H1 (cell line): ENCODE measurements around the gene WDR12. TPM values are rescaled to one million over a fixed set of nuclear protein-coding genes. Genes with fewer than 3 reads are reported as not detected.

ENCODE experiments used
- ASH2L ChIP-seq: fragments of 200-600, 300-600 bp; sonication (generic); IDR thresholded peaks from one replicate; pipeline ENCODE4 v1.7.1; 2017; ENCODE audit warnings: low read length
- ATF2 ChIP-seq: IDR thresholded peaks from 2 replicates; pipeline ENCODE4 v1.6.1; 2012; ENCODE audit warnings: low read length, inconsistent platforms
- BCL11A ChIP-seq, 2 experiments: IDR thresholded peaks; one replicate each; pipeline ENCODE4 v1.6.1; 2011; ENCODE audit warnings: low read depth in 2 of 2, low read length in 2 of 2, mild to moderate bottlenecking in 2 of 2
- CHD1 ChIP-seq: IDR thresholded peaks from 2 replicates; pipeline ENCODE4 v1.6.1; 2012; ENCODE audit warnings: low read depth, low read length, improper control_type of control experiment
- CREB1 ChIP-seq: IDR thresholded peaks from 2 replicates; pipeline ENCODE4 v1.6.1; 2012; ENCODE audit warnings: inconsistent platforms
- E2F6 ChIP-seq: IDR thresholded peaks from 2 replicates; pipeline ENCODE4 v1.6.1; 2012; ENCODE audit warnings: inconsistent platforms
- EZH2 ChIP-seq: fragments of 200-600 bp; sonication (generic); IDR thresholded peaks from 2 replicates; pipeline ENCODE4 v1.7.1; 2012; ENCODE audit warnings: low read depth, mild to moderate bottlenecking, moderate library complexity, low read length, inconsistent platforms; ENCODE audit not compliant: severe bottlenecking
- GABPA ChIP-seq: IDR thresholded peaks from 2 replicates; pipeline ENCODE4 v1.6.1; 2011; ENCODE audit warnings: mild to moderate bottlenecking, low read length, moderate library complexity, borderline replicate concordance; ENCODE audit not compliant: insufficient read depth
- JUN ChIP-seq: IDR thresholded peaks from 2 replicates; pipeline ENCODE4 v1.6.1; 2011; ENCODE audit warnings: low read depth, mild to moderate bottlenecking, improper control_type of control experiment, low read length
- JUND ChIP-seq: IDR thresholded peaks from 2 replicates; pipeline ENCODE4 v1.6.1; 2011; ENCODE audit warnings: mild to moderate bottlenecking, improper control_type of control experiment, low read length
- MAX ChIP-seq: IDR thresholded peaks from 2 replicates; pipeline ENCODE4 v1.6.1; 2012; ENCODE audit warnings: inconsistent platforms
- POLR2AphosphoS5 ChIP-seq: IDR thresholded peaks from 2 replicates; pipeline ENCODE4 v1.6.1; 2011; ENCODE audit warnings: low read depth, low read length
- RBBP5 ChIP-seq: IDR thresholded peaks from 2 replicates; pipeline ENCODE4 v1.7.1; 2012; ENCODE audit warnings: low read depth, mild to moderate bottlenecking, inconsistent platforms, low read length, moderate library complexity, borderline replicate concordance
- RXRA ChIP-seq: IDR thresholded peaks from 2 replicates; pipeline ENCODE4 v1.6.1; 2011; ENCODE audit warnings: low read depth, mild to moderate bottlenecking, low read length, moderate library complexity; ENCODE audit not compliant: insufficient read depth
- SIN3A ChIP-seq, 2 experiments: IDR thresholded peaks in 1 of 2; conservative IDR thresholded peaks in 1 of 2; 2 replicates each; pipeline ENCODE4 v1.6.1; 2011 to 2012; ENCODE audit warnings: low read length in 2 of 2, improper control_type of control experiment in 1 of 2, low read depth in 1 of 2, mild to moderate bottlenecking in 1 of 2
- SP2 ChIP-seq: IDR thresholded peaks from 2 replicates; pipeline ENCODE4 v1.6.1; 2012; ENCODE audit warnings: mild to moderate bottlenecking, low read length, inconsistent platforms
- TAF7 ChIP-seq: optimal IDR thresholded peaks from 2 replicates; pipeline ENCODE3; 2011; ENCODE audit warnings: low read depth, mild to moderate bottlenecking, inconsistent platforms, low read length, moderate library complexity, borderline replicate concordance
- TCF12 ChIP-seq: IDR thresholded peaks from 2 replicates; pipeline ENCODE4 v1.6.1; 2011; ENCODE audit warnings: low read depth, mild to moderate bottlenecking, low read length
- USF2 ChIP-seq: IDR thresholded peaks from 2 replicates; pipeline ENCODE4 v1.6.1; 2011; ENCODE audit warnings: low read length, improper control_type of control experiment
- polyA plus RNA-seq, 7 experiments: library from polyadenylated mRNA; depleted of rRNA in 3 of 7; stranded (reverse) in 5 of 7; unstranded in 2 of 7; fragments of >200 nt in 5 of 7; fragments of 200-250 nt in 2 of 7; gene quantifications; 1 replicate in 5 of 7; 2 replicates in 1 of 7; 4 replicates in 1 of 7; pipeline versions ENCODE4 v1.2.1 to v1.2.3, GENCODE V29; 2011 to 2013; ENCODE audit warnings: missing spikeins in 2 of 7, mixed read lengths in 2 of 7
- total RNA-seq: library from RNA; stranded (reverse); fragmentation: NEBNext Ultra II Directional; extraction: Animal tissue kit (Norgen Biotek cat#: 25700); gene quantifications from 2 replicates; pipeline ENCODE4 v1.2.1, GENCODE V29; 2021

WDR12 gene
- total and polyA plus RNA-seq, 2 of the 8 experiments (the other 6 are each of a cell fraction or from before 2014, with no cell fraction given), result 25.0 to 183 TPM

GRCh38 chr2:202871300-202872141, 40.0 kb downstream of the WDR12 start, which contains the start of gene ICA1L (continued):
- no peak for TF ChIP-seq JUND
- TF ChIP-seq CREB1, result 0 out of 2 replicates have a peak, but pooled peaks have one; percentile 22
- peak; percentile 78 for TF ChIP-seq RBBP5
- no peak for TF ChIP-seq CHD1
- no peak for TF ChIP-seq RXRA
- TF ChIP-seq EZH2, result no peak
- no peak for TF ChIP-seq GABPA
- TF ChIP-seq MAX, result no peak; the same call in 1 of the 2 replicates
- TF ChIP-seq TAF7, result peak; percentile 31
- no peak for TF ChIP-seq TCF12
- TF ChIP-seq SP2, result no peak
- no peak for TF ChIP-seq BCL11A (IDR thresholded peaks at IDR 0.05; ENCODE audit: low read depth in 2 of 2, low read length in 2 of 2)
- TF ChIP-seq USF2, result no peak
- no peak for TF ChIP-seq SIN3A (conservative IDR thresholded peaks at IDR 0.05 in 1 of 2, IDR thresholded peaks at IDR 0.05 in 1 of 2; ENCODE audit: low read depth in 1 of 2, low read length in 2 of 2)
- TF ChIP-seq JUN, result no peak
- peak; percentile 38; the same call in 1 of the 2 replicates for TF ChIP-seq E2F6
- peak; percentile 61 for TF ChIP-seq ASH2L
- TF ChIP-seq POLR2AphosphoS5, result no peak; the same call in 1 of the 2 replicates
- no peak for TF ChIP-seq ATF2
